Activated CD8-positive, alpha-beta memory T cell treated with anti-CD3 and anti-CD28 coated beads for 36 hours (primary cell): Measurements from ENCODE around the gene VENTX. TPM values are rescaled to one million over a fixed set of nuclear protein-coding genes. Genes with fewer than 3 reads are reported as not detected.
"Not testable (repeated sequence)": the region's sequence is repeated elsewhere in the genome, so short reads cannot be mapped to it uniquely, and the experiment has no call there.

Experiments used
- CTCF ChIA-PET: fragments of 350-600 bp; sonication (Branson Sonifier 250); formaldehyde crosslinking; loops from one replicate; lab custom pipeline; 2021; ENCODE audit warnings: antibody characterized with exemption; lab: Charles Lee
- POLR2A ChIA-PET: fragments of 350-600 bp; sonication (Branson Sonifier 250); formaldehyde crosslinking; loops from one replicate; lab custom pipeline; 2021; ENCODE audit warnings: antibody characterized with exemption; lab: Charles Lee
- total RNA-seq, 2 experiments: library from RNA; stranded (reverse); gene quantifications; one replicate each; pipeline ENCODE4 v1.2.3, GENCODE V29; 2021

Gene VENTX
- total RNA-seq, 2 experiments from 2014 or later, result not detected

- ChIA-PET POLR2A (no interaction called here), CTCF (interaction anchor here (1.0 kb wide), 1 partner anchor 87 kb away, joined by 3 read pairs; no protein-coding TSS in a partner anchor)
These were observed 7.1 kb upstream of the VENTX start for GRCh38 chr10:133230387-133231195.

- POLR2A ChIA-PET, result no interaction called here
- CTCF ChIA-PET, result no interaction called here
These were observed 6.3 kb upstream of the VENTX start for GRCh38 chr10:133231244-133231945.

GRCh38 chr10:133231946-133232574, 5.6 kb upstream of the VENTX start:
- CTCF ChIA-PET, result no interaction called here

GRCh38 chr10:133234796-133235195, 2.9 kb upstream of the VENTX start:
- CTCF ChIA-PET, result not testable (repeated sequence)
- POLR2A ChIA-PET, result interaction anchor here (0.6 kb wide), 1 partner anchor 26 kb away, joined by 3 read pairs; no protein-coding TSS in a partner anchor

More at GRCh38 chr10:133231946-133232574, 5.6 kb upstream of the VENTX start:
- POLR2A ChIA-PET, result no interaction called here

- ChIA-PET CTCF (no interaction called here), POLR2A (interaction anchor here (0.6 kb wide), 1 partner anchor 25 kb away, joined by 3 read pairs; no protein-coding TSS in a partner anchor)
These were observed 2.3 kb upstream of the VENTX start for GRCh38 chr10:133235265-133235855.

GRCh38 chr10:133235932-133236331, 1.7 kb upstream of the VENTX start:
- POLR2A ChIA-PET, result no interaction called here
- CTCF ChIA-PET, result no interaction called here

GRCh38 chr10:133236401-133237240, 1.0 kb upstream of the VENTX start:
- ChIA-PET CTCF (no interaction called here), POLR2A (no interaction called here)

GRCh38 chr10:133237241-133237587, 441 bp upstream of the VENTX start:
- ChIA-PET POLR2A (no interaction called here), CTCF (no interaction called here)

- ChIA-PET POLR2A (no interaction called here), CTCF (no interaction called here)
These were observed 780 bp downstream of the VENTX start for GRCh38 chr10:133238466-133238804.

- CTCF ChIA-PET, result no interaction called here
- POLR2A ChIA-PET, result no interaction called here
These were observed 2.3 kb downstream of the VENTX start for GRCh38 chr10:133239990-133240389.

- POLR2A ChIA-PET, result interaction anchor here (0.6 kb wide), 1 partner anchor 15 kb away, joined by 5 read pairs; no protein-coding TSS in a partner anchor
- CTCF ChIA-PET, result interaction anchor here (1.1 kb wide), 1 partner anchor 16 kb away, joined by 3 read pairs; no protein-coding TSS in a partner anchor
These were observed 4.0 kb downstream of the VENTX start for GRCh38 chr10:133241501-133242205.

- POLR2A ChIA-PET, result no interaction called here
- CTCF ChIA-PET, result interaction anchor here (1.1 kb wide), 1 partner anchor 15 kb away, joined by 3 read pairs; no protein-coding TSS in a partner anchor
These were observed 5.1 kb downstream of the VENTX start for GRCh38 chr10:133242611-133243356.

GRCh38 chr10:133243593-133243992, 5.9 kb downstream of the VENTX start:
- ChIA-PET CTCF (no interaction called here), POLR2A (no interaction called here)

GRCh38 chr10:133245439-133246235, 8.0 kb downstream of the VENTX start:
- POLR2A ChIA-PET, result interaction anchor here (0.6 kb wide), 1 partner anchor 30 kb away, joined by 3 read pairs; no protein-coding TSS in a partner anchor
- CTCF ChIA-PET, result interaction anchor here (1.5 kb wide), 1 partner anchor 31 kb away, joined by 4 read pairs; the partner anchor contains the start of gene ADAM8

- ChIA-PET CTCF (interaction anchor here (0.7 to 1.5 kb wide), 2 partner anchors 30 to 41 kb away, joined by 4 read pairs; partner anchors contain the start of gene ADAM8), POLR2A (no interaction called here)
These were observed 8.6 kb downstream of the VENTX start for GRCh38 chr10:133246236-133246626.

GRCh38 chr10:133247681-133248333, 10.2 kb downstream of the VENTX start:
- POLR2A ChIA-PET, result interaction anchor here (0.7 kb wide), 1 partner anchor 28 kb away, joined by 9 read pairs; no protein-coding TSS in a partner anchor
- CTCF ChIA-PET, result no interaction called here
